Testis (tissue), 3 donors: ENCODE results near the gene B4GALT1. TPM values are rescaled to one million over a fixed set of nuclear protein-coding genes. Genes with fewer than 3 reads are reported as not detected.

Experiments
- DNase-seq: peaks from one replicate; pipeline ENCODE4 v3.0.0-alpha.2; 2019
- H3K27ac ChIP-seq, 2 donors: fragments of 200-600 bp; sonication (generic); one replicate each; pipeline ENCODE4 v1.5.1; 2019
- H3K27me3 ChIP-seq: fragments of 200-600 bp; sonication (generic); one replicate; pipeline ENCODE4 v1.5.1; 2019
- H3K36me3 ChIP-seq: fragments of 200-600 bp; sonication (generic); one replicate; pipeline ENCODE4 v1.5.1; 2017; ENCODE audit warnings: low read depth; ENCODE audit errors: missing control alignments
- H3K4me1 ChIP-seq: fragments of 200-600 bp; sonication (generic); one replicate; pipeline ENCODE4 v1.5.1; 2019
- H3K4me3 ChIP-seq, 2 donors: fragments of 200-600 bp; sonication (generic); one replicate each; pipeline ENCODE4 v1.5.1; 2017 to 2019
- H3K9me3 ChIP-seq: fragments of 200-600 bp; sonication (generic); one replicate; pipeline ENCODE4 v1.5.1; 2017
- CTCF ChIP-seq, 3 experiments: fragments of 450-650 bp in 2 of 3; fragments of 200-600 bp in 1 of 3; sonication (generic) in 1 of 3; IDR thresholded peaks; one replicate each; pipeline ENCODE4 v1.5.1; 2016 to 2019; ENCODE audit warnings: antibody characterized with exemption in 3 of 3, mild to moderate bottlenecking in 2 of 3, moderate library complexity in 1 of 3
- POLR2A ChIP-seq: fragments of 450-650 bp; IDR thresholded peaks from one replicate; pipeline ENCODE4 v1.6.1; 2017; ENCODE audit warnings: antibody characterized with exemption, mild to moderate bottlenecking, moderate library complexity
- WGBS, 2 donors: methylation state at CpG; one replicate each; pipeline ENCODE4 v1.1.5; 2018; 5-methylcytosine and 5-hydroxymethylcytosine counted together
- intact Hi-C: fragments of 100-400 bp; cut with DNase I; formaldehyde crosslinking; loops from one replicate; pipeline ENCODE4 v1.15.1; 2023; ENCODE audit warnings: low total_unique reads
- polyA plus RNA-seq: library from polyadenylated mRNA; stranded (reverse); fragments of 350-450 nt; fragmentation: Illumina TruSeq; extraction: RNeasy Lipid Tissue Mini Kit (QIAGEN cat#74804); gene quantifications from one replicate; pipeline ENCODE4 v1.2.3, GENCODE V29; 2014; ENCODE audit warnings: low read depth, low replicate concordance; ENCODE audit not compliant: insufficient read depth
- total RNA-seq, 2 donors: library from RNA; depleted of rRNA; stranded (reverse); fragments of >200 nt; gene quantifications; one replicate each; pipeline ENCODE4 v1.2.3, GENCODE V29; 2016

The B4GALT1 gene
- total and polyA plus RNA-seq, 3 donors from 2014 or later: 112 to 212 (median 192) TPM

- intact Hi-C loops: loop anchor here (5.0 to 10.0 kb wide), 2 partner anchors 84 to 146 kb away; partner anchors contain the start of gene B4GALT1
Observed at GRCh38 chr9:33081128-33081851, 85.8 kb downstream of the B4GALT1 start.

GRCh38 chr9:33080534-33080933 lies 86.6 kb downstream of the B4GALT1 start:
- no peak overlapping the region for H3K4me3 ChIP-seq
- no peak for DNase-seq
- intact Hi-C loops: loop anchor here (5.0 to 10.0 kb wide), 2 partner anchors 84 to 147 kb away; partner anchors contain the start of gene B4GALT1

More at GRCh38 chr9:33081128-33081851, 85.8 kb downstream of the B4GALT1 start:
- peak; percentile 77 for DNase-seq
- Histone ChIP-seq H3K36me3 (no peaks in the 10 kb centered on the region), H3K9me3 (no peaks in the 10 kb centered on the region), H3K4me1 (no peaks in the 10 kb centered on the region), H3K27me3 (no peaks in the 10 kb centered on the region), H3K27ac (peak overlapping the region; percentile 3 to 11), H3K4me3 (no peak overlapping the region)
- WGBS, 2 donors: 30 to 35% methylated on average over 9 of the region's 9 CpGs
- TF ChIP-seq POLR2A: no peak
- TF ChIP-seq CTCF (IDR thresholded peaks at IDR 0.05): peak; percentile 51 to 89 (median 85)

GRCh38 chr9:33076046-33077004 lies 90.8 kb downstream of the B4GALT1 start, which contains the start of gene SMU1:
SMU1 (minus strand) TSS chr9:33076674; CDS start chr9:33076608, 66 bp downstream.
- Histone ChIP-seq H3K4me1 (peaks cover 3% of the 10 kb centered on the region), H3K9me3 (no peaks in the 10 kb centered on the region), H3K27me3 (no peaks in the 10 kb centered on the region), H3K27ac (peak within 1 kb of the TSS; percentile 80 to 88), H3K36me3 (no peaks in the 10 kb centered on the region), H3K4me3 (peak within 1 kb of the TSS; percentile 72 to 79)
- intact Hi-C loops: no loop called here
- WGBS, 2 donors: 0% methylated on average over 17 to 53 of the region's 53 CpGs
- peak; percentile 97 for DNase-seq
- TF ChIP-seq POLR2A: peak; percentile 58
- peak in 1 of 3 experiments; percentile 19 for TF ChIP-seq CTCF (IDR thresholded peaks at IDR 0.05)

More at GRCh38 chr9:33080534-33080933, 86.6 kb downstream of the B4GALT1 start:
- WGBS, 2 donors: 68 to 79% methylated on average over 6 of the region's 6 CpGs
- no peaks in the 10 kb centered on the region for H3K27me3 ChIP-seq
- peaks cover 3% of the 10 kb centered on the region for H3K4me1 ChIP-seq
- peak overlapping the region in 1 of 2 donors; percentile 3 for H3K27ac ChIP-seq
- no peaks in the 10 kb centered on the region for H3K36me3 ChIP-seq
- no peaks in the 10 kb centered on the region for H3K9me3 ChIP-seq
- TF ChIP-seq POLR2A (no peak), CTCF (IDR thresholded peaks at IDR 0.05) (no peak)

DNA sequence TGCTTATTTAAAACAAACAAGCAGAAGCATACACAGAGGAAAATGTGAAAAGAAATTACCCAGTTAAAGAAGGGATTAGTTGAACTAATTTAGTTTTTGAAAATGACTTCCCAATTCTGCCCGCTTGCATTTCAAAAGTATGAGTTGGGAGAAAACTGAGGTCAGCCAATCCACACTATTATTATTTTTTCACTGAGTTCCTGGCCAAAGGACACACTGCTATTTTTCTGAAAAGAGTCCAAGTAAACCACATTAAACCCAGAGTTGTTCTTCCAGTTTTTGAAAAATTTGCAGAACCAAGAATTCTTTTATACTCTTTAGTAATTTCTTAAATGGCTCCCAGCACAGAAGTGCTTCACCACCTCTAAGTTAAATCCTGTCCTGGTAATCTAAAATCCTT lies 98.1 kb downstream of the B4GALT1 start:
- no peaks in the 10 kb centered on the region for H3K9me3 ChIP-seq
- no peak for TF ChIP-seq POLR2A
- no peak for TF ChIP-seq CTCF (IDR thresholded peaks at IDR 0.05)
- 54 to 55% methylated on average over 1 of the region's 1 CpG for WGBS, 2 donors
- no peak for DNase-seq
- H3K4me3 ChIP-seq: no peak overlapping the region
- intact Hi-C loops: no loop called here
- H3K36me3 ChIP-seq: no peaks in the 10 kb centered on the region
- no peak overlapping the region for H3K27ac ChIP-seq
- no peaks in the 10 kb centered on the region for H3K27me3 ChIP-seq
- peaks cover 5% of the 10 kb centered on the region for H3K4me1 ChIP-seq
